ENCODE data around the gene BTBD3. TPM values are rescaled to one million over a fixed set of nuclear protein-coding genes. Genes with fewer than 3 reads are reported as not detected.

BTBD3 gene
- total RNA-seq, 1 donor from 2014 or later, result 7.0 TPM

DNA sequence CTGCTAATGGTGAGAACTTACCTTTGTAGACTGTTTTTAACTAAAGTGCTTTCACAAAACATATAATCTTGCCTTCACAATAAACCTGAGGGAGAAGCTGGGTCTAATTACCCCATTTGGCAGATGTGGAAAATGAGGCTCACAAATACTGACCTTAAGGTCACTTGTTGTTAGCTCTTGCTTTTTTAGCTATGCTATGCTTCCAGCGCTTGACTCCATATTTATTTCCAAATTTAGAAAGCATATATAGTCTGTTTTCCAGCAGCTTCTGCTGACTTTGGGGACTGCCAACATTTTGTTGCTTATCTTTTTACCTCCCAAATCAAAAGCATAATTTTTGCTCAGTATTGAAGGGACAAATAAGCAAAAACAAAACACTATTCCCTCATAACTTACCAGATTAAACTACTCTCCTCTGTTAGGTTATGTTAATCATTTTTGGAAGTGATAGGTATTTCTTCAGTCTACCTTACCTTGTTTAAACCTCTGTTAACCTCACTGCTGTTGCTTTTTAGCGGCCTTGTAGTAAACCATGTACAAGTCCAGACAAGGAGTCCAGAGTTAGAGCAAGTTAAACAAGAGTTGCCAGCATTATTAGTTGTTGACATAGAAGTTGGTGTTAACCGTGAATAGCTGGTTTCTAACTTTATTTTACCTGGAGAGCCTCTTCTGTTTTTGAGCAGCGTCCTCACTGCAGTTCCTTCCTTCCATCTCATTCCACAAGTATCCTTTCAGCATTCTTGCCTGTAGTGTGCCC lies 4.9 kb upstream of the BTBD3 start:
- DNase-seq (ENCODE audit: low spot score) (no peak), ATAC-seq (no peak)

DNA sequence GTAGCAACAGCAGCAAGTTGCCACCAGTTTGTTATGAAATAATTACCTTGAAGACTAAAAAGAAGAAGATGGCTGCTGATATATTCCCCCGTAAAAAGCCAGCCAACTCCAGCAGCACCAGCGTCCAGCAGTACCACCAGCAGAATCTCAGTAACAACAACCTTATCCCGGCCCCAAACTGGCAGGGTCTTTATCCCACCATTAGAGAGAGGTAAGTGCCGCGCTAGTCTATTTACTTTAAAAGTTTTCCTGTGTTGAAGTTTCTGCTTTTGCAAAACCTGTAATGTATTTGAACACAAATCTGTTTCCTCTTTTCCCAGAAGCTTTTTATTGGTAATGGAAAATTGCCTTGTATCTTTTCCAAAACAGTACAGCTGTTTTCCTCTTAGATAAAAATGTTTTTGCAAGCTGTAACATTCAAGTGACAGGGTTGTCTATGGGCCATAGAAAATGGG lies 725 bp downstream of the BTBD3 start:
- DNase-seq (ENCODE audit: low spot score) (no peak), ATAC-seq (no peak)

DNA sequence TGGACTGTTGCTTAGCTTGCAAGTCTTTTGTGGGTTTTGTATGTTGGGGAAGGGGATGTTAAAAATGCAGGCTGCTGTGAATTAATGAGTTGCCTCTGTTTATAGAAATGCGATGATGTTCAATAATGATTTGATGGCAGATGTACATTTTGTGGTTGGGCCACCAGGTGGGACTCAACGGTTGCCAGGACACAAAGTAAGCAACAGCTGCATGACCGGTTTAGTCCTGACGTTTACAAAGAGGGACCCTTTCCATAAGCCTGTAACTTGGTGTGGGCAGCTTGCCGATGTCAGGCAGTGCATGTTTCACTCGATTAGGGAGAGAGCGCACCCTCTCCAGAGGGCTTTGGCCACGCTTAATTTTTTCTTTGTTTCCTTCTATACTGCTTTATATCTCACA lies 1.3 kb downstream of the BTBD3 start:
- ATAC-seq, result no peak
- no peak for DNase-seq (ENCODE audit: low spot score)

DNA sequence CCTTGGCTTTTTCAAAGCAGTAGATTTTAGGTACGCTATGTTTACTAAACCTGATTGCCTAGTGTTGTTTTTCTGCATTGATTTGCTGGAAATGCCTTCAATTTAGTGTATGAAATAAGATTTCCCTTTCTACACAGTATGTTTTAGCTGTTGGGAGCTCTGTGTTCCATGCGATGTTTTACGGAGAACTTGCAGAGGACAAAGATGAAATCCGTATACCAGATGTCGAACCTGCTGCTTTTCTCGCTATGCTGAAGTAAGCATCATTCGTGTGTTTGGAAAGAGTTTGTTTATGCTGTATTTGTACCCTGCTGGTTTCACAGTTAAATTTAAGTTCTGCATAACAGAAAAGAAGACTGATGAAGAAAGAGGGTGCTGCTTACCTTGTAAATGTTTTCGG lies 1.9 kb downstream of the BTBD3 start:
- ATAC-seq (no peak), DNase-seq (ENCODE audit: low spot score) (no peak)

DNA sequence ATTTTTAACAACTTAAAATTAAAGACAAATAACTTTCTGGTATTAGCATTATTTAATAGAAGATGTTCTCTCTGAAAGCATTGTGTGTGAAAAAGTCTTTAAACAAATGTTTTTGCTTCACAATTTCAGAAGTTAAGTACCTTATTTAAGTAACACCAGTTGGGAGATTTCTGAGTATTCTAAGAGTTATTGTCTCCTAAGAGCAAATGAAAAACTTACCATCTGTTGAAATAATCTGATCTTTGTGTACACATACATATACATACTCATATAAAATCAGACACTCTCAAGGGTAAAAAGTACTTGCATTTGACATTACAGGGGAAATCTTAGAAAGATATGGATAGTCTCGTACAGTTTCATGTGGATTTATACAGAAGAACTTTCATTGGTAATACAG lies 2.4 kb downstream of the BTBD3 start:
- ATAC-seq, result no peak
- DNase-seq (ENCODE audit: low spot score), result no peak

DNA sequence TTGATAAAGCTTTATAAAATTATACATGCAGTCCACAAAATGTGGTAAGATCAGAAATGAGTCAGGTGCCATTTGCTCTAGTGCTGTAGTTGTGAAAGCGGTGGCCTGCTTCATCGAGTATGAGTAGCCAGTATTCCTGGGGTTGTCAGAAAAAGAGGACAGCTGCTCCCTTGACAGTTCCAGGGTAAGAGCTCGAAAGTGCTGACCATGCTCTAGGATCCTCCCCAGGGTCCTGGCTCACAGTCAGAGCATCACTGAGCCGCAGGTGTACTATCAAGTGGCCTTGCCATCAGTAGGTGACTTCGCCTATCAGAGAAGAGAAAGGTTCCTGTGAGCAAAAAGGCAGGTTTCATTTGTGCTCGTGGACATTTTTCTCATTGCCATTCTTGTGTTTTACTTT lies 3.6 kb downstream of the BTBD3 start:
- ATAC-seq (no peak), DNase-seq (ENCODE audit: low spot score) (no peak)

DNA sequence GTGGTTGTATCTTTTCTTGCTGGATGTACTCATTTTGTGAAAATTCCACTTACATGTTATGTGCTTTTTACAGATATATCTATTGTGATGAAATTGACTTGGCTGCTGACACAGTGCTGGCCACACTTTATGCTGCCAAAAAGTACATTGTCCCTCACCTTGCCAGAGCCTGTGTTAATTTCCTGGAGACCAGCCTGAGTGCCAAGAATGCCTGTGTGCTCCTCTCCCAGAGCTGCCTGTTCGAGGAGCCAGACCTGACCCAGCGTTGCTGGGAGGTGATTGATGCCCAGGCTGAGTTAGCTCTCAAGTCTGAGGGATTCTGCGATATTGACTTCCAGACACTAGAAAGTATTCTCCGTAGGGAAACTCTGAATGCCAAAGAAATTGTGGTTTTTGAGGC lies 4.9 kb downstream of the BTBD3 start:
- ATAC-seq (peak; percentile 15), DNase-seq (ENCODE audit: low spot score) (no peak)

DNA sequence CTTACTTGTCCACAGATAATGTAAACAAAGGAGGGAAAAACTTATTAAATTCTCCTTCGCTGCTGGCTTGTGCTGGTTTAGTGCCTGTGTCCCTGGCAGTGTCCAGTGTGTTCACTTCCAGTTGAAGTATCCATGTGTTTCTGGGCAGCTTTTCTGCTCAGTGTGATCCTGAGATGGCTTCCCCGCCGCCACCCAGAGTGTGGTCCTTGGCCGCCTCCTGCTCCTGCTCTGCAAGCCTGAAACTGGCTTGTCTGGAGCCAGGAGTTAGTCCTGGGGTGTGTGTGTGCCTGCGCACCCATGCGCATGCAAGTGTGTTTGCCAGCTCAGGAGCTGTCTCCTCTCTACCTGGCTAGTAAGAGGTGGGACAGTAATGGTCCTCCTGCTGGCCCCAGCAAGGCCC lies 7.2 kb downstream of the BTBD3 start:
- ATAC-seq (no peak), DNase-seq (ENCODE audit: low spot score) (no peak)

DNA sequence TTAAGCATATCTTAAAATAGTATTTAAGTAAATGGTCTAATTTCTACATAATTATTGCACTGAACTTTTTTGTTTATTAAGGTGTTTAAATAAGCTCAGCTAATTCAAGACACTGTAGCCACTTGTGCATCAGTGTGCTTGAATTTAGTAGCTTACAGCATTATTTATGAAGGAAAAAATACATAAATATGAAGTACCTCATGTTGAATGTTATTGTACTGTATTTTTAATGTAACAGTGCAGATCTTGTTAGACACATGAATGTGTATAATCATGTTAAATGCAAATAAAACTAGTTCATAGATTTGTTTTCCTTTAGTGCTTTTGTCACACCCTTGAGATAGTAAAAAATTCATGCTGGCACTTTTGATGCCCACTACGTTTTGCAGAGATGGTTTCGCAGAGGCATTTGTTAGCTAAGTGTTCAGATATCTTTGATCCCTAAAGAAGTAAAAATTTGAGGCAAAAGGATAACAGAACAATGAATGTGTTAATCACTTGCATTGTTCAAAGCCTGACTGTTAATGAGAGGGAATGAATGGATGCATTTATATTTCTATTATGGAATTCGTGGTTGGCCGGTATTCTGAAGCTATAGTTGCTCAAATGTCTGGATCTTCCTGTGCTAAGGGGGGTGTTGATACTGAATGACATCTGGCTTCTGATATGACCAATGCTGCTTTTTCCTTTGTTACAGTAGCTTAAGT lies 8.8 kb downstream of the BTBD3 start:
- DNase-seq (ENCODE audit: low spot score) (no peak), ATAC-seq (no peak)

DNA sequence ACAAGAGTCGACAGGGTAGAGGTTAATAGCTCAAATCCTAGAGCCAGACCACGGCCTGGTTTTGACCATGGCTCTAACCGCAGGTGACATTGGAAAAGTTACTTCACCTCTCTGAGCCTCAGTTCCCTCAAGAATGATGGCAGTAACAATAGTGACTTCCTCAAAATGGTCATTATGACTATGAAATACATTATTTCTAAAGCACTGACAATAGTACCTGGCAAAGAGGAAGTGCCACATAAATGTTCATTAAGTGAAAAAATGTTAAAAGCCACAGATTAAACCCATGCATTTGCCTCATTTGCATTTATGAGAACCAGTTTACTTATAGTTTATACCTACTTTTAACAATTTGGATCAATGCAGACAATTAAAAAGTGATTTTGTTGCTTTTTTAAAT lies 12.3 kb downstream of the BTBD3 start:
- ATAC-seq, result no peak

DNA sequence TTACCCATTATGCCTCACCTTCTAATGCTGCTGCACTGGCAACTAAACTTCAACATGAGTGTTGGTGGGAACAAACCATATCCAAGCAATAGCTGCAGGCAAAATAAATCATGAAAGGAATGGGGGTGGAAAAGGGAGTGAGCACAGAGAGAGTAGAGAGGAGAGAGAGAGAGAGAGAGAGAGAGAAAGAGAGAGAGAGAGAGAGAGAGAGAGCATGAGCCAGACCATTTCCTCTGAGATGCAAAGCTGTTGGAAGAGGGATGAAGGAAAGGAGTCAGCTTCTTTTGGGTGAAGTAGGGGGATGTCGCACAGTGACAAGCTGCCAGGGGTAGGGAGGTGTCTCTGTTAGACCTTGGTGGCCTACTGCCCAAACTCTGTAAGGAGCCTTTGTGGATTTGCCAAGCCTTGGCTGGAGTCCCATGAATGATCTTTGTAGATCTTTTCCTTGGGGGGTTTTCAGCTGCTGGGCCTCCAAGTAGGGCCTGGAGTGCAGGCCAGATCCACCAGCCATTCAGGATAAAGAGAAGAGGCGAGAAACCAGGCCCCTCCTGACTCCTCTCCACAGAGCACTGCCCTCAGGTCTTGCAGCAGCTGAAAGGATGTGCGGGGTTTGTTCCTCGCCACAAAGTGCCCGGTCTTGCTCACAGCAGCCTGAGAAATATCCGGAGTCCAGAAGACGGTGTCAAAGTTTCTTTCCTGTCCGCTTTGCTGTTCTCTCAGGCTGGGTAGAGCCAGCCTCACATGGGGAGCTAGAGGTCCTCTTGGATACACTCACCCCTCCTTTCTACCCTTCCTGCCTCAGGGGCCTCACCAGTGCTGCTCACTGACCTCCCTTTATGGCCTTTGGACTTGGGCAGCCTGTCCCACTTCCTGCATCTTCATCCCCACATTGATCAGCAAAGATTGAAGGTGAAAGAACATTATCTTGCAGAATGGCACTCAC lies 17.8 kb downstream of the BTBD3 start:
- no peak for ATAC-seq
- no peak for DNase-seq (ENCODE audit: low spot score)

More for the DNA sequence above, 12.3 kb downstream of the BTBD3 start:
- no peak for DNase-seq (ENCODE audit: low spot score)

DNA sequence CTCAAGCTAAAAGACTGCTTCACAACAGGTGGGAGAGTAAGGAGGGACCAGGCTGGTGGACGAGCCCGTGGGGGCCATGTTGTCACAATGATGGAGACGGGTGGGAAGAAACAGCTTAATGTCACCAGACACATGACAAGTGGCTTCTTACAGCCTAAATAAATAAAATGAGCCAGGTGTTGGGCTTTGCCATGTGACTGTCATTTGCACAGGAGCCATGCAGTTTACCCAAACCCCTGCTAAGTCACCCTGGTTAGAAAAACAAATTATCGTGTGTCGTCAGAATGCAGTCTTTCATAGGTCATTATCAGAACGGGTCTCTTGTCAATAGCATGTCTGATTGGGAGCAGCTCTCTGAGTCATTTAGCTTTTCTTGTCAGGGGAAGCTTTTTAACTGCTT lies 18.5 kb downstream of the BTBD3 start:
- no peak for DNase-seq (ENCODE audit: low spot score)
- ATAC-seq, result no peak

DNA sequence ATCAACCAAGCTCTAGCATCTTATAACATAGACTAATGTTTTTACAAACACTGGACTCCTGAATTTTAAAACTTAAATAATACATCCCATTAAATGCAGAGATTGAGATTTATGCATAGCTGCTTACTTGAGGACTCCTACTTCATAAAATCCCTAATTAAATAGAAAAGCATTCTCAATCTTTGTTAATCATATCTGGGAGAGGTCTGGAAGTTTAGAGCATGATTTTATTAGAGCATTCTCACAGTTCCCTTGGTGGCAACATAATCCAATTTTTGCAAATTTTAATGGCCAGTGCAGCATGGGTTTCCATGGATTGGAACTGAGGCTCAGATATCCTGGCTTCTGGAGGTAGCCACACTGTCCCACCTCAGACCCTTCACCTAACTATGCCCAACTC lies 19.5 kb downstream of the BTBD3 start:
- ATAC-seq (no peak), DNase-seq (ENCODE audit: low spot score) (no peak)

DNA sequence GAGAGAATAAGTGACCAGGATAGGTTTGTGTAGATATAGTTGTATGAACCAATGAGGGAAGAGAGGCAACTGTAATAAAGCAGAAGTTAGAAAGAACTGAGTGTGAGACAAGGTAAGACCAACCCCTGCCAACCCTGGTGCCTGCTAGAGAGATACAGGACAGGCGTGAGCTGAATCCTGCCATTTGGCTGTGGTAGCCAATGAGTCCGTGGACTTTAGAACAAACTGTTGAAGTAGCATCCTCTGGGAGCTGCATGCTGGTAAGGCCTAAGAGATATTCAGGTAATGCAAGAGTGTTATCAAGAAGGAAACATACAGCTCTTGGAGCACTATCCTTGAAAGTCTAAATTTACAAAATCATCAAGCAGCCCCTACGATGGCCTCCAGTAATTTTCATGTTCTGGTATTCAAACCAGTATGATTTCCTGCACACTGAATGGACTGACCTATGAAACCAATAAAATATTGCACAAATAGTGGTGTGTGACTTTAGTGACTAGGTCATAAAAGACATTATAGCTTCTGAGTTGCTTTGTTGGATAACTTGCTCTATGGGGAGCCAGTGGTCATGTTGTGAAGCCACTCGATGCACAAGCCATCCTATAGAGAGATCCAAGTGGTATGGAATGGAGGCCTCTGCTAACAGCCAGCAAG lies 24.0 kb downstream of the BTBD3 start:
- no peak for DNase-seq (ENCODE audit: low spot score)
- ATAC-seq, result no peak

DNA sequence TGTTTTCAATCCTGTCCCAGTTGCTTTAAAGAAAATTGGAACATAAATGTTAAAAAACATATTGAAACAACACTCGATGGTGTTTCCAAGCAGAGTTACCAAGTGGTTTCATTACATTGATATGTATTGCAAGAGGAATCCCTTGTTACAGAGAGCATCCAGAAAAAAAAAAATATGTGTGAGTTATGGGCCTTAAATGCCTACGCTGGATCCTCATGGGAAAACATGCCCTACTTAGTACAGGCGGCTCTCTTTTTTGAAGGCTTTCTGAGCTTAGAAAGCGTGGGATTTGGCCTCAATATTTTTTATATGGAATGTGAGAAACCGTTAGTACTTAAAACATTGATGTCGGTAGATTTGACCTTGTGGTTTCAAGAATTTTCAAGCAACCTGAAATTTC lies 26.1 kb downstream of the BTBD3 start:
- ATAC-seq, result no peak
- DNase-seq (ENCODE audit: low spot score), result no peak

DNA sequence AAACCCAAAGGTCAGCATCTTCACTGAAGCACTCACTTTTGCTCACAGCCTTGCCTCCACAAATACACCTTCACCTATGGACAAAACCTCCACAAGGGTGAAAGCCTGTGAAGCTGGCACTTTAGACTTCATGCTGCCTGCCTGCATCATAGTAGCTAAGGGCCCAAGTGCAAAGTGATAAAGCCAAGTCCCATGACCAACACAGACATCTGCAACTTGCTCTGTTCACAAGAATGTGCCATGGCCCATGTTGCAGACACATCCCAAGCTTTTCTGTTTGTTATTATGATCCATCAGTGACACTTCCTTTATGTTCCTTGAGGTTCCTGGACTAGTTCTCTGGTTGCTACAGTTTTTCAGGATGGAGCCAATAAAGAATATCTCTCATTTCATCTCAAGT lies 31.1 kb downstream of the BTBD3 start:
- ATAC-seq, result no peak
- DNase-seq (ENCODE audit: low spot score), result no peak

DNA sequence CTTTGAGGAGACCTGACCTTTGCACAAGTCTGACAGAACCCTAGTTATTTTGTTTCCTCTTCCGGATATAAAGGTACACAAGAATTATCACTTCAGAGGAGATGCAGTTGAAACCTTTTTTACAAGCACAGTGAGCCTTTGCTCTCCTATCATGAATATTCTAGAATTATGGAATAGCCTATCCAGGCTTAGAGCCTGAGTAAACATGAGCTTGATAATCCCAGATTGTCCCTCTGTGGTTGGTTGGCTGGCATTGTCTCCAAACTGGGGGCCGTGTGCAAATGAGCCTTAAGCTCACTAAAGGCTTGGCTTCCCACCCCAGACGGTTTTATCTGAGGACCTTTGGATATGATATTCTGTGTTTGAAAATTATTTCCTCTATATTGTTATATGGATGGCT lies 32.0 kb downstream of the BTBD3 start:
- ATAC-seq, result no peak
- no peak for DNase-seq (ENCODE audit: low spot score)

DNA sequence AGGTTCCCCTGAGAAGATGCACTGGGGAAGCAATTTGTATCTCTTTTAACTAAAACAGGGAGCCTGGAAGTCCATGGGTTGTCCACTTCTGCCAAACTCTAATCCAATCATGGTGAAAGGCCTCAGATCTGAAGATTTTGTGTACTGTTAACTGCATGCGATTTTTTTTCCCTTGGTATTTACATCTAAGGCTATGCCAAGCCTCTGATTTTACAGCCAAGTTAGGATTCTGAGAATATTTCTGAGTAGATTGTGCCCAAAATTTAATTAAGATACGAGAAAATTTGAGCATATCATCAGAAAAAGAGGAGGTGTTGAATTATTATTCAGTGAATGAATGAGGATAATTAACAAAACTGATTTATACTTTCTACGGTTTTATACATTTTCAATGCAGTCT lies 34.0 kb downstream of the BTBD3 start:
- ATAC-seq (no peak), DNase-seq (ENCODE audit: low spot score) (no peak)

DNA sequence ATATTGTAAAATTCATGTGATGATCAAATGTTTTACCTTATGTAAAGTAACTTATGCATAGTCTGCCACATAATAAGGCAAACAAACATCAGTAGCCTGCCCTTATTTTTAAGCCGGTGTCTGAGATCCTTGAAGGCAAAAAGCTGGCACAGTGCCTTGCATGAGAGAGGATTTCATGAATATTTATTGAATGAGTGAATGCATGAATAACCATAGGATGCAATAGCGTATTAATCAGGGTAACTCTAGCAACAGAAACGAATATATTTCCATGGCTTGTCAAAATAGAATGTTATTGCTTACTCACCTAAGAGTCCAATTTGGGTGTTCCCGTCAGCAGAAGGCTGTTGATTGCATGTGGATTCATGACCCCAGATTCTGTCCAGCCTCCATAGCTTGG lies 34.9 kb downstream of the BTBD3 start:
- ATAC-seq (no peak), DNase-seq (ENCODE audit: low spot score) (no peak)

DNA sequence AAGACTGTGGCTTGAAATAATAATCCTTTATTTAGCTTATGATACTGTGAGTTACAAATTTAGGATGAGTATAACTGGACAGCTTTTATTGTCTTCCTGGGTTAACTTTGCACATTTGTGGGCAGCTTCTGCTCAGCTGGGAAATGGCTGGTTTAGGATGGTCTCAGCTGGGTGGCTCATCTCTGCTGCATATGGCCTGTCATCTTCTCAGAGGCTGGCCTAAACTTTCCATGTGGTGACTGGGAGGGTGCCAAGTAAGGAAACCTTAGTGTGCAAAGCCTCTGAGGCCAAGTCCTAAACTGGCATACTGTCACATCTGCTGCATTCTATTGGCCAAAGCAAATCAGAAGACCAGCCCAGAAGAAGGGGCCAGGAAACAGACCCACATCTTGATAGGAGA lies 40.2 kb downstream of the BTBD3 start:
- DNase-seq (ENCODE audit: low spot score) (no peak), ATAC-seq (no peak)

DNA sequence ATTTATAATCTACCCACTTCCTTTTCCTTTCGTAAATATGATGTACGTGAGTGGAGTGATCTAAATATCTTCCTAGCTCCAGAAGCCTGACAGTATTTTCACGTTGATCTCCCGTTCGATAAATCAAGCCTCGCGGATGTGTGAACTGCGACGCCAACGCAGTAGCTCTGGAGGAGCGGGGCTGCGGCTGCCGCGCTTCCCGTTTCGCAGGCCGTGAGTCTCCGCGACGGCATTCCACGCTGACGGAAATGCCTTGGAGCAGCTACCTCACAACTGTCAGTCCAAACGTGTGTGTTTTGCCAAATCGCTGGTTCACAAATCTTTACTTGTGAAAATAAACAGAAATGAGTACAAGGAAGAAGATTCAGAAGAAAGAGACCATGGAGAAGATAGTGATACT lies 41.2 kb downstream of the BTBD3 start:
- no peak for DNase-seq (ENCODE audit: low spot score)
- no peak for ATAC-seq

Data from left lobe of liver (tissue), 2 donors.